Measurements from ENCODE around the gene NIF3L1.
"Not testable (repeated sequence)": the region's sequence is repeated elsewhere in the genome, so short reads cannot be mapped to it uniquely, and the experiment has no call there.

GRCh38 chr2:200881715-200882249, 7.4 kb upstream of the NIF3L1 start:
- not testable (repeated sequence) for TF ChIP-seq CTCF, POLR2AphosphoS5 (IDR thresholded peaks at IDR 0.05)

All from suprapubic skin (tissue), 3 donors.